ENCODE measurements around the gene CNOT4.

DNA sequence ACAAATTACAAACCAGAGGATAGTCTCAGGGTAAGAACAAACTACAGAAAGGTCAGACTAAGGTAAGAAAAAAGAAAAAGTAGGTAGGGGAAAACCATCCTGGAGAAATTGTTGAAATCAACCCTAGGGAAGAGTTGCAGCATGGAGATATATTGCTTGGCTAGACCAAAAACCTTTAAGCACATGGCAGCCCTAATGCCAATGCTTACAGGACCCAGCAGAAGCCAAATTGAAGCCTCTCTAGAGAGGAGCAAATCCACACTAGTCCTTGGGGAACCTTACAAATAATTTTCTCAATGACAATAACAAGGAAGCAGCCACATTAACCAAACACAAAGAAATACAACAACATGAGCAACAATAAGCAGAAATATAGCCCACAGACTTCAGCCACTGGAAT lies 81.9 kb downstream of the CNOT4 start:
- no peak for TF ChIP-seq POLR2AphosphoS5 (IDR thresholded peaks at IDR 0.05; ENCODE audit: low read depth)
- no peak for TF ChIP-seq CTCF (IDR thresholded peaks at IDR 0.05; ENCODE audit: insufficient read depth, low read length)
- TF ChIP-seq REST (IDR thresholded peaks at IDR 0.05; ENCODE audit: insufficient replicate concordance, low read depth), result no peak
- no peak for TF ChIP-seq SPI1 (IDR thresholded peaks at IDR 0.05; ENCODE audit: borderline replicate concordance, low read depth)
- no peak for TF ChIP-seq GABPA (IDR thresholded peaks at IDR 0.05; ENCODE audit: low read depth)
